AG10803 (cell line): ENCODE measurements around the gene SPATA32.

Experiments
- DNase-seq: peaks from one replicate; pipeline ENCODE4 v3.0.0; 2010; ENCODE audit warnings: low read depth
- H3K4me3 ChIP-seq: 2 replicates; pipeline ENCODE4 v1.5.1; 2011; ENCODE audit warnings: mild to moderate bottlenecking, low read length, control low read depth
- CTCF ChIP-seq: conservative IDR thresholded peaks from 2 replicates; pipeline ENCODE4 v1.5.1; 2011; ENCODE audit warnings: mild to moderate bottlenecking, low read length, control low read depth, inconsistent platforms

SPATA32 gene

GRCh38 chr17:45277992-45278391 is 16.1 kb upstream of the SPATA32 start:
- DNase-seq, result peak; percentile 30
- TF ChIP-seq CTCF, result no peak
- no peak overlapping the region for H3K4me3 ChIP-seq

- peak; percentile 88 for TF ChIP-seq CTCF
- H3K4me3 ChIP-seq, result no peak overlapping the region
Observed at GRCh38 chr17:45277216-45277849, 15.4 kb upstream of the SPATA32 start.

GRCh38 chr17:45276031-45276430 is 14.1 kb upstream of the SPATA32 start:
- no peak overlapping the region for H3K4me3 ChIP-seq
- peak; percentile 33 for DNase-seq
- TF ChIP-seq CTCF, result no peak

More at GRCh38 chr17:45277216-45277849, 15.4 kb upstream of the SPATA32 start:
- DNase-seq, result peak; percentile 86

- no peak overlapping the region for H3K4me3 ChIP-seq
- TF ChIP-seq CTCF, result no peak
- no peak for DNase-seq
Observed at GRCh38 chr17:45274033-45274432, 12.1 kb upstream of the SPATA32 start.

- no peak for TF ChIP-seq CTCF
- H3K4me3 ChIP-seq, result no peak overlapping the region
- DNase-seq, result no peak
Observed at GRCh38 chr17:45273551-45273957, 11.7 kb upstream of the SPATA32 start.

GRCh38 chr17:45271603-45272002 is 9.7 kb upstream of the SPATA32 start:
- TF ChIP-seq CTCF, result no peak
- no peak for DNase-seq
- no peak overlapping the region for H3K4me3 ChIP-seq

GRCh38 chr17:45270828-45271418 is 9.0 kb upstream of the SPATA32 start:
- TF ChIP-seq CTCF, result peak; percentile 48
- no peak overlapping the region for H3K4me3 ChIP-seq
- DNase-seq, result no peak
